OCI-LY1 (cell line): ENCODE measurements around the gene NIM1K.
A peak's percentile ranks its signal among the peaks of the same experiment; 100 is the strongest.

Source experiments
- H2AFZ ChIP-seq: fragments of 200-600 bp; sonication (generic), shearing (Covaris generic); 2 replicates; pipeline ENCODE4 v1.6.0; 2014; ENCODE audit warnings: antibody characterized with exemption, mild to moderate bottlenecking, low read length
- H3F3A ChIP-seq: fragments of 200-600 bp; sonication (generic), shearing (Covaris generic); 2 replicates; pipeline ENCODE4 v1.6.0; 2014; ENCODE audit warnings: mild to moderate bottlenecking, antibody characterized with exemption, low read length, moderate library complexity; ENCODE audit not compliant: insufficient read depth
- H3K27ac ChIP-seq: fragments of 200-600 bp; sonication (generic); 2 replicates; pipeline ENCODE4 v1.5.1; 2014; ENCODE audit warnings: low read length, mixed run types, mild to moderate bottlenecking, low read depth; ENCODE audit not compliant: poor library complexity, severe bottlenecking
- H3K27me3 ChIP-seq: fragments of 200-600 bp; sonication (generic); 2 replicates; pipeline ENCODE4 v1.6.0; 2014; ENCODE audit warnings: antibody characterized with exemption, mild to moderate bottlenecking, low read length, moderate library complexity; ENCODE audit not compliant: insufficient read depth
- H3K36me3 ChIP-seq: fragments of 200-600 bp; sonication (generic); 2 replicates; pipeline ENCODE4 v1.6.1; 2014; ENCODE audit warnings: mild to moderate bottlenecking, antibody characterized with exemption, low read length, moderate library complexity, mixed read lengths; ENCODE audit not compliant: insufficient read depth
- H3K4me1 ChIP-seq: fragments of 200-600 bp; sonication (generic); 2 replicates; pipeline ENCODE4 v1.5.1; 2014; ENCODE audit warnings: mild to moderate bottlenecking, low read length, moderate library complexity; ENCODE audit not compliant: insufficient read depth, severe bottlenecking
- H3K4me2 ChIP-seq: fragments of 200-600 bp; sonication (generic), shearing (Covaris generic); 2 replicates; pipeline ENCODE4 v1.6.1; 2014; ENCODE audit warnings: low read length
- H3K4me3 ChIP-seq: fragments of 200-600 bp; sonication (generic); 2 replicates; pipeline ENCODE4 v1.5.1; 2014; ENCODE audit warnings: low read length, low read depth, mild to moderate bottlenecking, mixed read lengths; ENCODE audit not compliant: poor library complexity, severe bottlenecking
- H3K79me2 ChIP-seq: fragments of 200-600 bp; shearing (Covaris generic); 2 replicates; pipeline ENCODE4 v1.6.1; 2016; ENCODE audit warnings: mixed run types, low read length, mixed read lengths; ENCODE audit not compliant: insufficient read depth
- H3K9ac ChIP-seq: fragments of 200-600 bp; sonication (generic), shearing (Covaris generic); 2 replicates; pipeline ENCODE4 v1.6.1; 2014; ENCODE audit warnings: mild to moderate bottlenecking, low read length, mixed read lengths
- H3K9me2 ChIP-seq: fragments of 200-600 bp; sonication (generic), shearing (Covaris generic); 2 replicates; pipeline ENCODE4 v1.6.1; 2014; ENCODE audit warnings: low read depth, mild to moderate bottlenecking, low read length, mixed read lengths
- H3K9me3 ChIP-seq: fragments of 200-600 bp; shearing (Covaris generic); 2 replicates; pipeline ENCODE4 v1.6.1; 2014; ENCODE audit warnings: low read length, mixed read lengths
- H4K20me1 ChIP-seq: fragments of 200-600 bp; sonication (generic), shearing (Covaris generic); 2 replicates; pipeline ENCODE4 v1.6.0; 2016; ENCODE audit warnings: mild to moderate bottlenecking, low read length; ENCODE audit not compliant: insufficient read depth
- CTCF ChIP-seq: fragments of 200-600 bp; sonication (generic), shearing (Covaris generic); IDR thresholded peaks from 2 replicates; pipeline ENCODE4 v1.5.1; 2017; ENCODE audit warnings: mild to moderate bottlenecking, antibody characterized with exemption, low read length, moderate library complexity, mixed read lengths
- EZH2 ChIP-seq: fragments of 200-600 bp; sonication (generic), shearing (Covaris generic); IDR thresholded peaks from 2 replicates; pipeline ENCODE4 v1.8.0; 2017; ENCODE audit warnings: borderline replicate concordance, mixed run types, mild to moderate bottlenecking, antibody characterized with exemption, low read length, moderate library complexity, mixed read lengths

Gene NIM1K

GRCh38 chr5:43227655-43228054 is 35.6 kb downstream of the NIM1K start:
- H3K79me2 ChIP-seq = no peaks in the 10 kb centered on the region
- H3F3A ChIP-seq = no peaks in the 10 kb centered on the region
- no peak overlapping the region for H3K4me3 ChIP-seq
- H4K20me1 ChIP-seq = no peaks in the 10 kb centered on the region
- no peaks in the 10 kb centered on the region for H3K27me3 ChIP-seq
- peak; percentile 30; the same call in 1 of the 2 replicates for TF ChIP-seq CTCF
- no peak for TF ChIP-seq EZH2
- H3K9me2 ChIP-seq = no peaks in the 10 kb centered on the region
- H3K4me2 ChIP-seq = no peak overlapping the region
- no peaks in the 10 kb centered on the region for H3K4me1 ChIP-seq
- no peak overlapping the region for H2AFZ ChIP-seq
- no peak overlapping the region for H3K27ac ChIP-seq
- H3K9me3 ChIP-seq = no peaks in the 10 kb centered on the region
- H3K9ac ChIP-seq = no peak overlapping the region
- H3K36me3 ChIP-seq = no peaks in the 10 kb centered on the region

GRCh38 chr5:43230707-43231106 is 38.7 kb downstream of the NIM1K start:
- TF ChIP-seq CTCF (no peak), EZH2 (no peak)
- no peaks in the 10 kb centered on the region for H3F3A ChIP-seq

DNA sequence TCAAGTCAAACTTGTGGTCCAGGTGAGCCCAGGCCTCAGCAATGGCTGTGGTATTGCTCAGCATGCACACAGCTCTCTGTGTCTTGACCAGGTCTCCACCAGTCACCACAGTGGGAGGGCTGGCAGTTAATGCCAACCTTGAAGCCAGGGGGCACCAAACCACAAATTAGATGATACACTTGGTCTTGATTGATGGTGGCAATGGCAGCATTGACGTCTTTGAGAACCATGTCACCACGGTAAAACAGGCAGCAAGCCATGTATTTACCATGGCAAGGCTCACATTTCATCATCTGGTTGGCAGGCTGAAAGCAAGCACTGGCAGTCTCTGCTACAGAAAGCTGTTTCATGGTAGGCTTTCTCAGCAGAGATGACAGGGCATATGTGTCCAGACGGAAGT is 40.0 kb downstream of the NIM1K start:
- H3K4me1 ChIP-seq = no peaks in the 10 kb centered on the region
- H3F3A ChIP-seq = no peaks in the 10 kb centered on the region
- no peak overlapping the region for H3K27ac ChIP-seq
- no peak overlapping the region for H2AFZ ChIP-seq
- no peak overlapping the region for H3K4me3 ChIP-seq
- no peaks in the 10 kb centered on the region for H3K9me3 ChIP-seq
- no peaks in the 10 kb centered on the region for H3K9me2 ChIP-seq
- no peak overlapping the region for H3K9ac ChIP-seq
- no peaks in the 10 kb centered on the region for H3K27me3 ChIP-seq
- no peaks in the 10 kb centered on the region for H3K36me3 ChIP-seq
- H3K79me2 ChIP-seq = no peaks in the 10 kb centered on the region
- no peaks in the 10 kb centered on the region for H4K20me1 ChIP-seq
- no peak for TF ChIP-seq EZH2
- peak; percentile 56; the same call in 1 of the 2 replicates for TF ChIP-seq CTCF
- H3K4me2 ChIP-seq = no peak overlapping the region

More at GRCh38 chr5:43230707-43231106, 38.7 kb downstream of the NIM1K start:
- Histone ChIP-seq H4K20me1 (no peaks in the 10 kb centered on the region), H2AFZ (no peak overlapping the region), H3K4me2 (no peak overlapping the region), H3K9me2 (no peaks in the 10 kb centered on the region), H3K9ac (no peak overlapping the region), H3K9me3 (no peaks in the 10 kb centered on the region), H3K4me3 (no peak overlapping the region), H3K36me3 (no peaks in the 10 kb centered on the region), H3K4me1 (no peaks in the 10 kb centered on the region), H3K27me3 (no peaks in the 10 kb centered on the region), H3K79me2 (no peaks in the 10 kb centered on the region), H3K27ac (no peak overlapping the region)
